ENCODE results near the gene FIS1.

DNA sequence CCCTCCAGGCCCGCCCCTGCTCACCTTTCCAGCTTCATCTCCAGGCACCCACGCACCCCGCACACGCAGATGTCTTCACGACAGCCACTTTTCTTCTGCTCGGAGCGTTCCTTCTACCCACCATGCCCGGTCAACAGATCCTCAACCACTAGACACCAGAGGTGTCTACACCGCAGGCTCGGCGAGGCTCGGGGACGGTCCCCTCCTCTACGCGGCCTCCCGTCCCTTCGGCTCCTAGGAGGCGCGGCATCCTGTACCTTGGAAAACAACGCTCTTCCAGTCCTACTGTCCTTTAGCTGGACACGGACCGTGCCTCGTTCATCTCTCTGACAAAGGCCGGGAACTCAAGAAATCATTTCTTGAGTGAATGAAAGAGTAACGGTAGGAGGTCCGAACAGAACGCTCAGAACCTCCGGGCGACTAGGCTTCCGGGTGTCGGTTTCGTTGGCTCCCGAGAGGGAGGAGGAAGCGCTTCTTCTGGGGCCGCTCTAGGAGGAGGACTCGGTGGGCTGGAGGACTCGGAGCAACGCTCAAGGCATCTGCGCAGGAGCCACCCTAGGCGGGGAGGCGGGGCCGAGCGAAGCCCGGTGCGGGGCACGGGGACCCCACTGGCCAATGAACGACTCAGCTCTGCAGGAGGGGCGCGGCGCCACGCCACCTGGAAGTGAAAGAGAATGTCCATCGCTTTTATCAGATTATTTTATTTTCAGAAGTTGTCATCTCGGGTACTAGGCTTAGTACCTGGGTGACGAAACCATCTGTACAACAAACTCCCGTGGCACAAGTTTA lies 7.2 kb upstream of the FIS1 start:
- no peak for TF ChIP-seq GATA2 (IDR thresholded peaks at IDR 0.05; ENCODE audit: low read depth, low read length)
- no peak for TF ChIP-seq GATA3 (IDR thresholded peaks at IDR 0.05; ENCODE audit: low read depth, low read length)

Data from SH-SY5Y (cell line).